SK-N-SH (cell line): ENCODE measurements around the gene FRMD4B. TPM values are rescaled to one million over a fixed set of nuclear protein-coding genes. Genes with fewer than 3 reads are reported as not detected.

Experiments
- CTCF ChIA-PET: fragments of 300-600, 350-600 bp; formaldehyde crosslinking; extraction: SDS; loops from one replicate; lab custom pipeline; 2021; lab: Yijun Ruan, JAX
- POLR2A ChIA-PET: fragments of 350-600 bp; sonication (Branson Sonifier 250); formaldehyde crosslinking; extraction: SDS; loops from one replicate; lab custom pipeline; 2020; ENCODE audit warnings: antibody characterized with exemption, inconsistent platforms; lab: Yijun Ruan, JAX
- DNase-seq: peaks from one replicate; pipeline ENCODE4 v3.0.0; 2012
- H2AFZ ChIP-seq: fragments of 200-600 bp; sonication (generic); 2 replicates; pipeline ENCODE4 v1.8.1; 2016; ENCODE audit warnings: antibody characterized with exemption, mild to moderate bottlenecking, low read depth
- H3F3A ChIP-seq: fragments of 200-600 bp; sonication (generic); replicated peaks from 2 replicates; pipeline ENCODE3; 2016; ENCODE audit warnings: antibody characterized with exemption, mild to moderate bottlenecking; ENCODE audit not compliant: insufficient read depth
- H3K27ac ChIP-seq, 2 experiments: fragments of 200-500 bp in 1 of 2; fragments of 200-600 bp in 1 of 2; sonication (Bioruptor generic) in 1 of 2; sonication (generic), shearing (Covaris generic) in 1 of 2; 2 replicates each; pipeline versions ENCODE4 v1.5.1 to v1.6.1; 2014 to 2016; ENCODE audit warnings: low read depth in 2 of 2, inconsistent platforms in 1 of 2, low read length in 1 of 2, mild to moderate bottlenecking in 1 of 2, mixed read lengths in 1 of 2
- H3K27me3 ChIP-seq: fragments of 200-600 bp; sonication (generic), shearing (Covaris generic); 2 replicates; pipeline ENCODE4 v1.6.1; 2016; ENCODE audit warnings: mixed run types; ENCODE audit not compliant: insufficient read depth
- H3K36me3 ChIP-seq, 2 experiments: fragments of 200-500 bp in 1 of 2; fragments of 200-600 bp in 1 of 2; sonication (Bioruptor generic) in 1 of 2; sonication (generic) in 1 of 2; replicated peaks in 1 of 2; 2 replicates each; pipeline versions ENCODE3 to v1.5.1; 2014 to 2016; ENCODE audit warnings: low read length in 1 of 2, mild to moderate bottlenecking in 1 of 2; ENCODE audit not compliant: insufficient read depth in 2 of 2, control insufficient read depth in 1 of 2
- H3K4me1 ChIP-seq, 2 experiments: fragments of 200-500 bp in 1 of 2; fragments of 200-600 bp in 1 of 2; sonication (Bioruptor generic) in 1 of 2; sonication (generic), shearing (Covaris generic) in 1 of 2; 2 replicates each; pipeline versions ENCODE4 v1.5.1 to v1.6.1; 2014 to 2016; ENCODE audit warnings: low read depth in 1 of 2, low read length in 1 of 2, mixed run types in 1 of 2; ENCODE audit not compliant: insufficient read depth in 2 of 2, control insufficient read depth in 1 of 2
- H3K4me2 ChIP-seq: fragments of 200-600 bp; sonication (generic), shearing (Covaris generic); 2 replicates; pipeline ENCODE4 v1.6.1; 2017; ENCODE audit warnings: mixed run types
- H3K4me3 ChIP-seq, 2 experiments: fragments of 200-500 bp in 1 of 2; fragments of 200-600 bp in 1 of 2; sonication (Bioruptor generic) in 1 of 2; sonication (generic), shearing (Covaris generic) in 1 of 2; 2 replicates each; pipeline versions ENCODE4 v1.5.1 to v1.8.1; 2014 to 2016; ENCODE audit warnings: low read depth in 2 of 2, inconsistent platforms in 1 of 2, low read length in 1 of 2, mild to moderate bottlenecking in 1 of 2, mixed read lengths in 1 of 2, moderate library complexity in 1 of 2
- H3K79me2 ChIP-seq: fragments of 200-600 bp; sonication (generic); 2 replicates; pipeline ENCODE4 v1.8.1; 2017; ENCODE audit warnings: mild to moderate bottlenecking; ENCODE audit not compliant: insufficient read depth
- H3K9ac ChIP-seq: fragments of 200-600 bp; sonication (generic); 2 replicates; pipeline ENCODE4 v1.6.1; 2017; ENCODE audit warnings: mixed run types
- H3K9me2 ChIP-seq: fragments of 200-600 bp; sonication (generic); 2 replicates; pipeline ENCODE4 v1.6.1; 2017; ENCODE audit warnings: mixed run types
- H3K9me3 ChIP-seq: fragments of 200-600 bp; sonication (generic); 2 replicates; pipeline ENCODE4 v1.6.1; 2017; ENCODE audit warnings: mixed run types, mild to moderate bottlenecking, moderate library complexity
- H4K20me1 ChIP-seq: fragments of 200-600 bp; sonication (generic); 2 replicates; pipeline ENCODE4 v1.6.1; 2017; ENCODE audit warnings: mild to moderate bottlenecking, mixed run types; ENCODE audit not compliant: insufficient read depth
- CTCF ChIP-seq: fragments of 200-600 bp; sonication (generic); IDR thresholded peaks from 2 replicates; pipeline ENCODE4 v1.6.1; 2017; ENCODE audit warnings: antibody characterized with exemption, mild to moderate bottlenecking, moderate library complexity
- ELF1 ChIP-seq: IDR thresholded peaks from 2 replicates; pipeline ENCODE4 v1.4.0; 2012
- EP300 ChIP-seq, 2 experiments: IDR thresholded peaks; 2 replicates each; pipeline versions ENCODE4 v1.4.0 to v1.6.1; 2012; ENCODE audit warnings: borderline replicate concordance in 1 of 2, low read depth in 1 of 2, low read length in 1 of 2
- EZH2phosphoT487 ChIP-seq: fragments of 200-600 bp; sonication (generic); IDR thresholded peaks from 2 replicates; pipeline ENCODE4 v1.6.1; 2017; ENCODE audit warnings: low read depth, mixed run types, mild to moderate bottlenecking, antibody characterized with exemption, moderate library complexity, borderline replicate concordance
- FOSL2 ChIP-seq: IDR thresholded peaks from 2 replicates; pipeline ENCODE4 v1.4.0; 2012; ENCODE audit warnings: low read depth, mild to moderate bottlenecking, moderate library complexity, borderline replicate concordance
- FOXJ3 ChIP-seq: sonication (generic); formaldehyde crosslinking; IDR thresholded peaks from 2 replicates; pipeline ENCODE4 v1.5.1; 2020; ENCODE audit warnings: mild to moderate bottlenecking, missing genetic modification reagents
- FOXM1 ChIP-seq: IDR thresholded peaks from 2 replicates; pipeline ENCODE4 v1.4.0; 2012; ENCODE audit warnings: low read depth, mild to moderate bottlenecking
- GATA2 ChIP-seq: sonication (generic); formaldehyde crosslinking; IDR thresholded peaks from 2 replicates; pipeline ENCODE4 v1.5.0; 2020; ENCODE audit warnings: mild to moderate bottlenecking, missing genetic modification reagents
- JUND ChIP-seq: IDR thresholded peaks from 2 replicates; pipeline ENCODE4 v1.4.0; 2012
- MEF2A ChIP-seq: IDR thresholded peaks from 2 replicates; pipeline ENCODE4 v1.4.0; 2012; ENCODE audit warnings: low read depth, borderline replicate concordance
- MXI1 ChIP-seq: IDR thresholded peaks from 2 replicates; pipeline ENCODE4 v1.6.1; 2012; ENCODE audit warnings: mild to moderate bottlenecking, low read depth, low read length, improper control_type of control experiment
- RAD21 ChIP-seq: IDR thresholded peaks from 2 replicates; pipeline ENCODE4 v1.6.1; 2012; ENCODE audit warnings: mild to moderate bottlenecking, low read length
- RCOR1 ChIP-seq: fragments of 150-350 bp; IDR thresholded peaks from 2 replicates; pipeline ENCODE4 v1.6.1; 2017; ENCODE audit warnings: antibody characterized with exemption, low read length
- RFX5 ChIP-seq: IDR thresholded peaks from 2 replicates; pipeline ENCODE4 v1.6.1; 2012; ENCODE audit warnings: mild to moderate bottlenecking, improper control_type of control experiment, low read length
- RXRA ChIP-seq: IDR thresholded peaks from 2 replicates; pipeline ENCODE4 v1.4.0; 2012; ENCODE audit warnings: low read depth, mild to moderate bottlenecking, borderline replicate concordance
- SMC3 ChIP-seq: IDR thresholded peaks from 2 replicates; pipeline ENCODE4 v1.6.1; 2012; ENCODE audit warnings: low read depth, low read length, improper control_type of control experiment
- TAF1 ChIP-seq: IDR thresholded peaks from 2 replicates; pipeline ENCODE4 v1.6.1; 2012; ENCODE audit warnings: low read depth, mild to moderate bottlenecking, low read length, moderate library complexity, borderline replicate concordance
- TCF12 ChIP-seq: IDR thresholded peaks from 2 replicates; pipeline ENCODE4 v1.4.0; 2012
- TEAD4 ChIP-seq: IDR thresholded peaks from 2 replicates; pipeline ENCODE4 v1.4.0; 2012; ENCODE audit warnings: mild to moderate bottlenecking, borderline replicate concordance; ENCODE audit not compliant: insufficient read depth
- USF1 ChIP-seq: IDR thresholded peaks from 2 replicates; pipeline ENCODE4 v1.4.0; 2012; ENCODE audit warnings: low read depth, borderline replicate concordance
- USF2 ChIP-seq: fragments of 150-350 bp; IDR thresholded peaks from 2 replicates; pipeline ENCODE4 v1.6.1; 2017; ENCODE audit warnings: antibody characterized with exemption, low read length, low read depth, borderline replicate concordance
- YY1 ChIP-seq: IDR thresholded peaks from 2 replicates; pipeline ENCODE4 v1.4.0; 2012; ENCODE audit warnings: low read depth, mild to moderate bottlenecking
- ZBTB33 ChIP-seq: IDR thresholded peaks from 2 replicates; pipeline ENCODE4 v1.4.0; 2012; ENCODE audit warnings: low read depth, borderline replicate concordance
- WGBS: methylation state at CpG from one replicate; pipeline ENCODE4 v1.1.6; 2017; ENCODE audit warnings: low lambda C conversion rate; 5-methylcytosine and 5-hydroxymethylcytosine counted together
- polyA plus RNA-seq, 3 experiments: library from polyadenylated mRNA; depleted of rRNA; stranded (reverse); fragments of >200 nt; gene quantifications; 2 replicates each; pipeline ENCODE4 v1.2.3, GENCODE V29; 2012

Gene FRMD4B
- polyA plus RNA-seq, 1 of the 3 experiments (the other 2 are of a cell fraction): 0.53 TPM

- H3K4me2 ChIP-seq: no peak overlapping the region
- no peak for DNase-seq
- no peaks in the 10 kb centered on the region for H3K9me2 ChIP-seq
- WGBS: 70% methylated on average over 2 of the region's 2 CpGs
- H3K9ac ChIP-seq: no peak overlapping the region
- H3K79me2 ChIP-seq: no peaks in the 10 kb centered on the region
- TF ChIP-seq TEAD4 (no peak), USF1 (no peak), USF2 (no peak), RCOR1 (no peak), MXI1 (no peak), RXRA (no peak), FOXJ3 (CRISPR knock-in tag) (no peak), RFX5 (no peak), TAF1 (no peak), TCF12 (no peak), GATA2 (CRISPR knock-in tag) (no peak), FOXM1 (no peak), JUND (no peak), EZH2phosphoT487 (no peak), FOSL2 (no peak), EP300 (IDR thresholded peaks at IDR 0.05; ENCODE audit: borderline replicate concordance in 1 of 2, low read depth in 1 of 2, low read length in 1 of 2) (no peak), SMC3 (no peak)
- no peaks in the 10 kb centered on the region for H3K27me3 ChIP-seq
- H3K4me1 ChIP-seq: no peaks in the 10 kb centered on the region
- POLR2A ChIA-PET: no interaction called here
- no peaks in the 10 kb centered on the region for H4K20me1 ChIP-seq
- no peak overlapping the region for H3K27ac ChIP-seq
- no peaks in the 10 kb centered on the region for H3K36me3 ChIP-seq
- CTCF ChIA-PET: interaction anchor here (1.0 to 1.5 kb wide), 3 partner anchors 9 to 240 kb away, joined by 3 to 4 read pairs (median 3); no protein-coding TSS in a partner anchor
- no peak overlapping the region for H2AFZ ChIP-seq
- H3K4me3 ChIP-seq: no peak overlapping the region
- H3F3A ChIP-seq: no peaks in the 10 kb centered on the region
- H3K9me3 ChIP-seq: peaks cover 8% of the 10 kb centered on the region; the same call in 1 of the 2 replicates
These were observed 14.8 kb upstream of the FRMD4B start for GRCh38 chr3:69400683-69401082.

GRCh38 chr3:69392850-69393249, 7.0 kb upstream of the FRMD4B start:
- Histone ChIP-seq H3K36me3 (no peaks in the 10 kb centered on the region), H4K20me1 (no peaks in the 10 kb centered on the region), H3K4me2 (no peak overlapping the region), H3K27ac (no peak overlapping the region), H2AFZ (no peak overlapping the region), H3K79me2 (no peaks in the 10 kb centered on the region), H3K9me3 (peaks cover 8% of the 10 kb centered on the region; the same call in 1 of the 2 replicates), H3K27me3 (no peaks in the 10 kb centered on the region), H3K9ac (no peak overlapping the region), H3K4me1 (no peaks in the 10 kb centered on the region), H3F3A (peaks cover 4% of the 10 kb centered on the region), H3K4me3 (no peak overlapping the region), H3K9me2 (no peaks in the 10 kb centered on the region)
- ChIA-PET POLR2A (no interaction called here), CTCF (interaction anchor here (1.0 kb wide), 1 partner anchor 17 kb away, joined by 4 read pairs; no protein-coding TSS in a partner anchor)
- DNase-seq: no peak
- WGBS: 45% methylated on average over 3 of the region's 3 CpGs
- TF ChIP-seq EZH2phosphoT487: no peak
- TF ChIP-seq FOXJ3 (CRISPR knock-in tag): no peak
- TF ChIP-seq YY1: no peak
- TF ChIP-seq USF2: no peak
- no peak for TF ChIP-seq RXRA
- TF ChIP-seq GATA2 (CRISPR knock-in tag): no peak
- TF ChIP-seq RAD21: no peak
- no peak for TF ChIP-seq RCOR1
- no peak for TF ChIP-seq CTCF
- TF ChIP-seq ELF1: no peak
- no peak for TF ChIP-seq TEAD4
- TF ChIP-seq TAF1: no peak
- TF ChIP-seq MEF2A: no peak
- TF ChIP-seq ZBTB33: no peak
